ENCODE results near the gene PLA2G15. TPM values are rescaled to one million over a fixed set of nuclear protein-coding genes. Genes with fewer than 3 reads are reported as not detected.

PLA2G15 gene
- total and polyA plus RNA-seq, 2 of the 13 experiments (the other 11 are each of a cell fraction or from before 2014, with no cell fraction given), result 14.4 to 23.7 TPM

- TF ChIP-seq JUND (CRISPR knock-in tag; IDR thresholded peaks at IDR 0.05) (peak; percentile 41; the same call in 1 of the 2 replicates), ZNF800 (CRISPR knock-in tag; IDR thresholded peaks at IDR 0.05) (no peak; the same call in none of the 2 replicates), SAFB2 (CRISPR knock-in tag; IDR thresholded peaks at IDR 0.05; ENCODE audit: borderline replicate concordance, low read depth) (peak; percentile 2; the same call in 1 of the 2 replicates), HBP1 (CRISPR knock-in tag; IDR thresholded peaks at IDR 0.05; ENCODE audit: low read depth) (peak; percentile 49; the same call in 1 of the 2 replicates), E2F2 (CRISPR knock-in tag; IDR thresholded peaks at IDR 0.05; ENCODE audit: borderline replicate concordance) (peak; percentile 89; the same call in 1 of the 2 replicates), ATF6 (CRISPR knock-in tag; conservative IDR thresholded peaks at IDR 0.05) (no peak), REPIN1 (CRISPR knock-in tag; IDR thresholded peaks at IDR 0.05; ENCODE audit: borderline replicate concordance, low read depth) (no peak; the same call in 1 of the 2 replicates), THYN1 (CRISPR knock-in tag; IDR thresholded peaks at IDR 0.05; ENCODE audit: borderline replicate concordance, low read depth) (no peak), SP4 (CRISPR knock-in tag; IDR thresholded peaks at IDR 0.05) (peak; percentile 81), HNF1B (CRISPR knock-in tag; IDR thresholded peaks at IDR 0.05) (peak; percentile 89), CENPX (CRISPR knock-in tag; IDR thresholded peaks at IDR 0.05) (no peak), SRSF9 (IDR thresholded peaks at IDR 0.05; ENCODE audit: borderline replicate concordance, insufficient read depth, low read depth, low read length, poor library complexity, severe bottlenecking) (no peak), YEATS2 (CRISPR knock-in tag; IDR thresholded peaks at IDR 0.05; ENCODE audit: borderline replicate concordance) (no peak), CENPT (CRISPR knock-in tag; IDR thresholded peaks at IDR 0.05; ENCODE audit: low read depth) (no peak; the same call in 1 of the 2 replicates), HMG20B (CRISPR knock-in tag; conservative IDR thresholded peaks at IDR 0.05) (0 out of 2 replicates have a peak, but pooled peaks have one; percentile 18), DDIT3 (CRISPR knock-in tag; IDR thresholded peaks at IDR 0.05) (no peak), ZEB1 (IDR thresholded peaks at IDR 0.05; ENCODE audit: insufficient replicate concordance, low read depth) (peak; percentile 96), ATM (IDR thresholded peaks at IDR 0.05; ENCODE audit: borderline replicate concordance) (no peak), EED (CRISPR knock-in tag; IDR thresholded peaks at IDR 0.05) (no peak)
Observed at GRCh38 chr16:68236137-68236825, 8.9 kb upstream of the PLA2G15 start (continued).

Measured in HepG2 (cell line).